Bronchial epithelial cell (primary cell): ENCODE measurements around the gene HOXB13. TPM values are rescaled to one million over a fixed set of nuclear protein-coding genes. Genes with fewer than 3 reads are reported as not detected.

Experiments used
- DNase-seq: peaks from one replicate; pipeline ENCODE4 v3.0.0-alpha.2; 2010; ENCODE audit warnings: low read depth
- FAIRE-seq: peaks from 2 replicates; lab custom pipeline; 2011; peaks lifted over from hg19 to GRCh38; lab: Jason Lieb, UNC
- H3K27me3 ChIP-seq: 2 replicates; pipeline ENCODE4 v1.5.1; 2011; ENCODE audit warnings: low read length; ENCODE audit not compliant: control insufficient read depth, insufficient read depth
- H3K36me3 ChIP-seq: 2 replicates; pipeline ENCODE4 v1.5.1; 2011; ENCODE audit warnings: low read length; ENCODE audit not compliant: control insufficient read depth, insufficient read depth
- H3K4me3 ChIP-seq: 2 replicates; pipeline ENCODE4 v1.5.1; 2011; ENCODE audit warnings: mild to moderate bottlenecking, low read depth, low read length, control low read depth
- CTCF ChIP-seq: IDR thresholded peaks from 2 replicates; pipeline ENCODE4 v1.5.1; 2011; ENCODE audit warnings: mild to moderate bottlenecking, moderate library complexity, low read length, control low read depth, inconsistent platforms; ENCODE audit not compliant: insufficient read depth, severe bottlenecking
- total RNA-seq: library from RNA; depleted of rRNA; stranded (reverse); fragments of >200 nt; gene quantifications from 2 replicates; pipeline ENCODE4 v1.2.1, GENCODE V29; 2014

Gene HOXB13
- total RNA-seq, 1 donor from 2014 or later: not detected

- Histone ChIP-seq H3K4me3 (no peak overlapping the region), H3K27me3 (peaks cover 9% of the 10 kb centered on the region), H3K36me3 (no peaks in the 10 kb centered on the region)
- no peak for DNase-seq
- TF ChIP-seq CTCF: no peak
- no peak for FAIRE-seq
Observed at GRCh38 chr17:48681609-48682008, 46.9 kb downstream of the HOXB13 start.

- Histone ChIP-seq H3K4me3 (no peak overlapping the region), H3K36me3 (no peaks in the 10 kb centered on the region), H3K27me3 (peaks cover 9% of the 10 kb centered on the region)
- no peak for TF ChIP-seq CTCF
- DNase-seq (peak; percentile 10), FAIRE-seq (no peak)
Observed at GRCh38 chr17:48679385-48680096, 49.0 kb downstream of the HOXB13 start.

DNA sequence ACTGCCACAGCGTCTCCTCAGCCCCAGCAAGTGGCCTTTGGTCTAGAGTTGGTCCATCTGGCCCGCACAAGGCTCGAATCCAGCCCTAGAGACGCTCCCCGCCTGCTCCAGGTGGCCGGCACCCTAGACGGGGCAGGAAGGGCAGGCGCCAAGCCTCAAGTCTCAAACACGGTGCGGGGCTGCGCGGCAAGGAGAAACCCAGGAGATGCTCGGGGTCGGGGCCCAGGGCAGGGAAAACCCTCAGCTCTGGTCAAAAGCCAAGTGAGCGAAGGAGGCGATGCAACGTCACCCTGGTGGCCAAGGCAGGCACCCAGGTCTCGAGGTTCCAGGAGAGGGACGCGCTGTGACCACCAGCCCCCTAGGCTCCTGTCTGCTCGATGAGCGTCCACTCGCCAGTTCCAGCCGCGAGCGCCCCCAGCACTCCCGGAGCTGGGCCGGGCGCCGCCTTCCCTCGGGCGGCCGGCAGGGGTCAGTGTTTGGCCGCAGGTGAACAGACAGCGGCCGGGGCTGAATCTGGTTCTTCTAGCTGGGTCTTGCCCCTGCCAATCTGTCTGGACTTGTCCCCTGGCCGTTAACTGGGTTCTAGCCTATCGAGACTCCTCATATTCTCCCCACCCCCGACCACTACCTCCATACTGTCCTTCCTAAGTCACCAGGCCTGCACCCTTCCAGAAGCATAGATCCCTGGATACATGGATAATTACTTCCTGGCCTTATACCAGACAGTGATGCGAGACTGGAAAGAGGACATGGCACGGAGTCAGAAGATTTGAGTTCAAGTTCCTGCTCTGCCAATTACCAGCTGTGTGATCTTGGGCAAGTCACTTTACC, 50.2 kb downstream of the HOXB13 start:
- no peak overlapping the region for H3K4me3 ChIP-seq
- H3K27me3 ChIP-seq: peaks cover 9% of the 10 kb centered on the region
- H3K36me3 ChIP-seq: no peaks in the 10 kb centered on the region
- TF ChIP-seq CTCF: peak; percentile 96
- FAIRE-seq: peak; percentile 32
- peak; percentile 50 for DNase-seq

DNA sequence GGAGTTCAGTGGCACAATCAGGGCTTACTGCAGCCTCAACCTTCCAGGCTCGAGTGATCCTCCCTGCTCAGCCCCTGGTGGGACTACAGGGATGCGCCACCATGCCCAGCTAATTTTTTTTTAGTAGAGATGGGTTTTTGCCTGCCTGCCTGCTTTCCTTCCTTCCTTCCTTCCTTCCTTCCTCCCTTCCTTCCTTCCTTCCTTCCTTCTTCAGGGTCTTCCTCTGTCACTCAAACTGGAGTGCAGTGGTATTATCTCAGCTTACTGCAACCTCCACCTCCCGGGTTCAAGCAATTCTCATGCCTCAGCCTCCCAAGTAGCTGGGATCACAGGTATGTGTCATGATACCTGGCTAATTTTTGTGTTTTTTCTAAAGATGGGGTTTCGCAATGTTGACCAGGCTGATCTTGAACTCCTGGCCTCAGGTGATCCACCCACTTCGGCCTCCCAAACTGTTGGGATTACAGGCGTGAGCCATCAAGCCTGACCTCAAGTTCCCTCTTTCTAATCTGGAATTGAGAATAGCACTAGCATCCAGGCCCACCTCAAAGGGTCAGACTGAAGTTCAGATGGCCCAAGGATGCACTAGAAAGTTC, 51.5 kb downstream of the HOXB13 start:
- FAIRE-seq (no peak), DNase-seq (no peak)
- Histone ChIP-seq H3K27me3 (peaks cover 9% of the 10 kb centered on the region), H3K4me3 (no peak overlapping the region), H3K36me3 (no peaks in the 10 kb centered on the region)
- TF ChIP-seq CTCF: no peak

Other genes starting within 250 kb of the HOXB13 start
- gene HOXB1, start 197.7 kb downstream of the HOXB13 start, total RNA-seq: under 0.01 TPM in 1 of 2 replicates, not detected in the other
- not detected in 2 replicates for gene HOXB2, start 183.6 kb downstream of the HOXB13 start, total RNA-seq
- gene HOXB4, start 150.4 kb downstream of the HOXB13 start, total RNA-seq: not detected in 2 replicates
- gene HOXB3, start 138.5 kb downstream of the HOXB13 start, total RNA-seq: not detected in 2 replicates
- gene HOXB5, start 135.0 kb downstream of the HOXB13 start, total RNA-seq: not detected in 2 replicates
- not detected in 2 replicates for gene HOXB6, start 123.8 kb downstream of the HOXB13 start, total RNA-seq
- gene HOXB7, start 117.7 kb downstream of the HOXB13 start, total RNA-seq: not detected in 2 replicates
- not detected in 2 replicates for gene HOXB8, start 113.5 kb downstream of the HOXB13 start, total RNA-seq
- not detected in 2 replicates for gene HOXB9, start 102.4 kb downstream of the HOXB13 start, total RNA-seq
- not detected in 2 replicates for gene PRAC1, start 6.2 kb downstream of the HOXB13 start, total RNA-seq
- not detected in 2 replicates for gene PRAC2, start 5.6 kb downstream of the HOXB13 start, total RNA-seq
- gene TTLL6, start 88.5 kb upstream of the HOXB13 start, total RNA-seq: not detected in 2 replicates
- 30.3 and 60.3 TPM in 2 replicates for gene CALCOCO2, start 102.3 kb upstream of the HOXB13 start, total RNA-seq
- 21.4 and 23.4 TPM in 2 replicates for gene ATP5MC1, start 164.0 kb upstream of the HOXB13 start, total RNA-seq
- 37.9 and 71.8 TPM in 2 replicates for gene UBE2Z, start 179.7 kb upstream of the HOXB13 start, total RNA-seq
- gene SNF8, start 216.1 kb upstream of the HOXB13 start, total RNA-seq: 77.7 and 98.3 TPM in 2 replicates
- gene GIP, start 239.8 kb upstream of the HOXB13 start, total RNA-seq: not detected in 2 replicates